Cardiac septum (tissue), 1 donor: ENCODE measurements around the gene PRMT5. TPM values are rescaled to one million over a fixed set of nuclear protein-coding genes. Genes with fewer than 3 reads are reported as not detected.

Source experiments
- DNase-seq: peaks from one replicate; pipeline ENCODE4 v3.0.0-alpha.2; 2020; ENCODE audit warnings: low spot score
- intact Hi-C: fragments of 100-400 bp; cut with DNase I; formaldehyde crosslinking; loops from one replicate; pipeline ENCODE4 v1.14.0; 2022
- total RNA-seq: library from RNA; stranded (reverse); fragmentation: NEBNext Ultra II Directional; extraction: Animal tissue kit (Norgen Biotek cat#: 25700); gene quantifications from one replicate; pipeline ENCODE4 v1.2.1, GENCODE V29; 2021
- donor health status: DM: no; HTN: no; CAD: no.

Gene PRMT5
- total RNA-seq, 1 donor from 2014 or later, result 40.2 TPM

DNA sequence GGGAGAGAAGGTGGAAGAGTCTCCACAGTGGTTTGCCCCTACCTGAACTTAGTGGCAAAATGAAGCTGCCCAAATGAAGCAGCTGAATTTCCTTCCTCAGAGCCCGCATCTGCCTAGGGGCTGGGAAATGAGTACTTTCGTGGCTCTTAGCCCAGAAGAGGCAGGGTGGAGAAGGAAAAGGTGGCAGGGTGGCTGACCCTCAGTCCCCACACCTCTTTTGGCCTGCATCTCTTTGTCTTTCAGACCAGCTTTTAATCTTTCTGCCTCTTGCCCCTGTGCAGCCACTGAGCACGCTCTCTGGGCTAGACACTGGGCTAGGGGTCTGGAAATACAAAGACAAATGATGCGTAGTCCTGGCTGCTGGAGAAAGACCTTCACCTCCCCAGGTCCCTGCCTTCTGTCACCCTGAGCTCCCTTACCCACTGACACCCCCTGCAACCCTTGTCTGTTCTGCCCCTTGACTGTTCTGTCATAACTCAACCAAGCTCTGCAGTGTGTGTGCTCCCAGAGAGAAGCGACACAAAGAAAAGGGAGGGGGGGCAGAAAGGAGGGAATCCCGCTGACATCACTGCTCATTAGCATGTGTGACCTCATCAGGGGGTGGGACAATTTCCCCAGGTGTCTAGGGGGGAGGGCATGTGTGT is 46.5 kb downstream of the PRMT5 start:
- intact Hi-C loops, result no loop called here
- no peak for DNase-seq

DNA sequence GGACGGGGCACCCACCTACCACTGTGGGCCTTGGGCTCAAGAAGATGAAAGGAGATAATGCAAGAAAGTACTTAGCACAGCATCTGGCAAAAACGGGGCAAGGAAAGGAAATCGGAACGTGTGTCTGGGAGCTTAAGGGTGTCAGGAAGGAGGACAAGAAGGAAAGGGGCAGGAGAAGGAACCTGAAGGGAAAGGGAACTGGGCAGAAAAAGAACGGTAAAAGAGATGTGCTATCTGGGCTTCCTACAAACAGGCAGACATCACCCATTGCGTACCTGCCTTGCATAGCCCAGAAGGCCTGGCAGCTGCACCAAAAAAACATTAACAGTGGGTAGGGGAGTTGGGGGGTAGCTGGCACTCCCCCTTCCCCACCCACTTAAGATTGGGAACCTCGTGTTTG is 47.1 kb downstream of the PRMT5 start:
- no peak for DNase-seq
- intact Hi-C loops, result no loop called here

GRCh38 chr14:22878271-22879246 is 50.6 kb downstream of the PRMT5 start:
- no peak for DNase-seq

GRCh38 chr14:22877000-22877501 is 52.1 kb downstream of the PRMT5 start:
- intact Hi-C loops, result no loop called here
- DNase-seq, result no peak

More at GRCh38 chr14:22878271-22879246, 50.6 kb downstream of the PRMT5 start:
- intact Hi-C loops, result no loop called here

DNA sequence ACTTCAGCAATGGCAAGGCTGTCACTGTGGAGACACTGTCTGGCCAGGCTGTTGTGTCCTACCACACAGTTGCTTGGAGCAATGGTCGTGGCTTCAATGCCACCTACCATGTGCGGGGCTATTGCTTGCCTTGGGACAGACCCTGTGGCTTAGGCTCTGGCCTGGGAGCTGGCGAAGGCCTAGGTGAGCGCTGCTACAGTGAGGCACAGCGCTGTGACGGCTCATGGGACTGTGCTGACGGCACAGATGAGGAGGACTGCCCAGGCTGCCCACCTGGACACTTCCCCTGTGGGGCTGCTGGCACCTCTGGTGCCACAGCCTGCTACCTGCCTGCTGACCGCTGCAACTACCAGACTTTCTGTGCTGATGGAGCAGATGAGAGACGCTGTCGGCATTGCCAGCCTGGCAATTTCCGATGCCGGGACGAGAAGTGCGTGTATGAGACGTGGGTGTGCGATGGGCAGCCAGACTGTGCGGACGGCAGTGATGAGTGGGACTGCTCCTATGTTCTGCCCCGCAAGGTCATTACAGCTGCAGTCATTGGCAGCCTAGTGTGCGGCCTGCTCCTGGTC is 53.3 kb downstream of the PRMT5 start:
- no peak for DNase-seq
- intact Hi-C loops, result no loop called here

DNA sequence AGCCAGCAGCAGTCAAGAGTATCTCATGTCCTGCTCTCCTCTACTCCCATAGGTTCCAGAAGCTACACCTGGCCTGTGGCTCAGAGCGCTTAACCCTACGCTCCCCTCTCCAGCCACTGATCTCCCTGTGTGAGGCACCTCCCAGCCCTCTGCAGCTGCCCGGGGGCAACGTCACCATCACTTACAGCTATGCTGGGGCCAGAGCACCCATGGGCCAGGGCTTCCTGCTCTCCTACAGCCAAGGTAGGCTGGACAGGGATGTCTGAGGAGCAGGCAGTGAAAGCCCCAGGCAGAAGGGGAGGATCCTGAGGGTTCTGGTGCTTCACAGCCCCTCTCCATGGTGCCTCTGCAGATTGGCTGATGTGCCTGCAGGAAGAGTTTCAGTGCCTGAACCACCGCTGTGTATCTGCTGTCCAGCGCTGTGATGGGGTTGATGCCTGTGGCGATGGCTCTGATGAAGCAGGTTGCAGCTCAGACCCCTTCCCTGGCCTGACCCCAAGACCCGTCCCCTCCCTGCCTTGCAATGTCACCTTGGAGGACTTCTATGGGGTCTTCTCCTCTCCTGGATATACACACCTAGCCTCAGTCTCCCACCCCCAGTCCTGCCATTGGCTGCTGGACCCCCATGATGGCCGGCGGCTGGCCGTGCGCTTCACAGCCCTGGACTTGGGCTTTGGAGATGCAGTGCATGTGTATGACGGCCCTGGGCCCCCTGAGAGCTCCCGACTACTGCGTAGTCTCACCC is 54.0 kb downstream of the PRMT5 start:
- intact Hi-C loops, result no loop called here
- no peak for DNase-seq

GRCh38 chr14:22872833-22873520 is 56.2 kb downstream of the PRMT5 start:
- intact Hi-C loops, result loop anchor here (5.0 kb wide), 1 partner anchor 44 kb away; the partner anchor contains the start of gene RBM23
- DNase-seq, result no peak

GRCh38 chr14:22872033-22872832 is 56.9 kb downstream of the PRMT5 start:
- DNase-seq, result peak; percentile 92
- intact Hi-C loops, result loop anchor here (5.0 kb wide), 1 partner anchor 45 kb away; the partner anchor contains the start of gene RBM23

GRCh38 chr14:22871224-22872032 is 57.7 kb downstream of the PRMT5 start, which contains the start of gene LRP10:
Gene LRP10 (plus strand): TSS chr14:22871740. CDS start chr14:22872304, 564 bp downstream.
- intact Hi-C loops, result loop anchor here (1.0 to 5.0 kb wide), 2 partner anchors 46 to 111 kb away; partner anchors contain the start of genes AJUBA and RBM23
- peak; percentile 97 for DNase-seq

- intact Hi-C loops, result loop anchor here (1.0 to 5.0 kb wide), 2 partner anchors 46 to 111 kb away; partner anchors contain the start of genes AJUBA and RBM23
Observed at GRCh38 chr14:22870811-22871223, 58.4 kb downstream of the PRMT5 start.

More at GRCh38 chr14:22870811-22871223, 58.4 kb downstream of the PRMT5 start:
- no peak for DNase-seq

Other genes starting within 250 kb of the PRMT5 start
- 111 TPM for gene OXA1L, start 162.7 kb downstream of the PRMT5 start, total RNA-seq
- 2.3 TPM for gene SLC7A7, start 113.9 kb downstream of the PRMT5 start, total RNA-seq
- gene MRPL52, start 99.5 kb downstream of the PRMT5 start, total RNA-seq, result 96.7 TPM
- 26.1 TPM for gene MMP14, start 92.8 kb downstream of the PRMT5 start, total RNA-seq
- 71.0 TPM for gene LRP10, start 57.6 kb downstream of the PRMT5 start, total RNA-seq
- 0.19 TPM for gene REM2, start 46.2 kb downstream of the PRMT5 start, total RNA-seq
- 48.1 TPM for gene RBM23, start 10.2 kb downstream of the PRMT5 start, total RNA-seq
- 16.5 TPM for gene HAUS4, start 27.7 kb upstream of the PRMT5 start, total RNA-seq
- 14.0 TPM for gene AJUBA, start 53.2 kb upstream of the PRMT5 start, total RNA-seq
- gene C14orf93, start 80.8 kb upstream of the PRMT5 start, total RNA-seq, result 3.7 TPM
- gene PSMB5, start 105.5 kb upstream of the PRMT5 start, total RNA-seq, result 120 TPM
- not detected for gene PSMB11, start 112.8 kb upstream of the PRMT5 start, total RNA-seq
- gene CDH24, start 128.1 kb upstream of the PRMT5 start, total RNA-seq, result 2.6 TPM
- 72.4 TPM for gene ACIN1, start 165.8 kb upstream of the PRMT5 start, total RNA-seq
- gene C14orf119, start 166.1 kb upstream of the PRMT5 start, total RNA-seq, result 28.9 TPM
- gene CIROP, start 175.6 kb upstream of the PRMT5 start, total RNA-seq, result not detected
- gene CEBPE, start 189.9 kb upstream of the PRMT5 start, total RNA-seq, result not detected